H1 (cell line): ENCODE measurements around the gene ZNF641.

Source experiments
- BRCA1 ChIP-seq: IDR thresholded peaks from 2 replicates; pipeline ENCODE4 v1.6.1; 2012; ENCODE audit warnings: low read depth, low read length, improper control_type of control experiment
- CTCF ChIP-seq, 3 experiments: IDR thresholded peaks; 1 replicate in 2 of 3; 2 replicates in 1 of 3; pipeline versions ENCODE4 v1.5.1 to v1.6.1; 2011; ENCODE audit warnings: low read length in 3 of 3, mild to moderate bottlenecking in 3 of 3, inconsistent platforms in 2 of 3, low read depth in 1 of 3, moderate library complexity in 1 of 3; ENCODE audit not compliant: insufficient read depth in 1 of 3; ENCODE audit errors: control extremely low read depth in 1 of 3
- EGR1 ChIP-seq: IDR thresholded peaks from 2 replicates; pipeline ENCODE4 v1.6.1; 2011; ENCODE audit warnings: low read depth, low read length, borderline replicate concordance
- EZH2 ChIP-seq: fragments of 200-600 bp; sonication (generic); IDR thresholded peaks from 2 replicates; pipeline ENCODE4 v1.7.1; 2012; ENCODE audit warnings: low read depth, mild to moderate bottlenecking, moderate library complexity, low read length, inconsistent platforms; ENCODE audit not compliant: severe bottlenecking
- POLR2A ChIP-seq, 2 experiments: IDR thresholded peaks; 1 replicate in 1 of 2; 2 replicates in 1 of 2; pipeline ENCODE4 v1.6.1; 2011; ENCODE audit warnings: low read depth in 2 of 2, low read length in 2 of 2, mild to moderate bottlenecking in 2 of 2; ENCODE audit errors: control extremely low read depth in 1 of 2
- RXRA ChIP-seq: IDR thresholded peaks from 2 replicates; pipeline ENCODE4 v1.6.1; 2011; ENCODE audit warnings: low read depth, mild to moderate bottlenecking, low read length, moderate library complexity; ENCODE audit not compliant: insufficient read depth
- SP1 ChIP-seq: IDR thresholded peaks from 2 replicates; pipeline ENCODE4 v1.6.1; 2011; ENCODE audit warnings: low read depth, low read length

GRCh38 chr12:48389409-48389808 is 38.7 kb upstream of the ZNF641 start:
- TF ChIP-seq CTCF (IDR thresholded peaks at IDR 0.05; ENCODE audit: control extremely low read depth in 1 of 3, insufficient read depth in 1 of 3, low read depth in 1 of 3, low read length in 3 of 3): no peak
- TF ChIP-seq RXRA: no peak
- TF ChIP-seq BRCA1: no peak
- TF ChIP-seq EZH2: no peak
- no peak for TF ChIP-seq POLR2A (IDR thresholded peaks at IDR 0.05; ENCODE audit: control extremely low read depth in 1 of 2, low read depth in 2 of 2, low read length in 2 of 2)
- no peak for TF ChIP-seq SP1
- no peak for TF ChIP-seq EGR1
